Stimulated activated CD8-positive, alpha-beta memory T cell treated with anti-CD3 and anti-CD28 coated beads, Interleukin-12 subunit alpha, Interleukin-12 subunit beta, amount 100 ng/mL, for 24 hours (primary cell): ENCODE results near the gene CABP2.
"Not testable (repeated sequence)": the region's sequence is repeated elsewhere in the genome, so short reads cannot be mapped to it uniquely, and the experiment has no call there.

Source experiments
- DNase-seq: peaks from one replicate; pipeline ENCODE4 v3.0.0-alpha.2; 2020; ENCODE audit errors: extremely low read depth

Gene CABP2

GRCh38 chr11:67522844-67523555 is at the start of gene CABP2:
Gene CABP2 (minus strand): TSS chr11:67523446. CDS start chr11:67523326, 120 bp downstream.
- DNase-seq, result no peak

- no peak for DNase-seq
These were observed 49.6 kb upstream of the CABP2 start for GRCh38 chr11:67572747-67573419.

GRCh38 chr11:67572305-67572704 is 49.1 kb upstream of the CABP2 start:
- no peak for DNase-seq

- DNase-seq, result no peak
These were observed 48.2 kb upstream of the CABP2 start for GRCh38 chr11:67571443-67571842.

- DNase-seq, result no peak
These were observed 41.0 kb upstream of the CABP2 start for GRCh38 chr11:67564230-67564629.

GRCh38 chr11:67563705-67564114 is 40.5 kb upstream of the CABP2 start:
- not testable (repeated sequence) for DNase-seq

GRCh38 chr11:67562963-67563704 is 39.9 kb upstream of the CABP2 start:
- no peak for DNase-seq

- DNase-seq, result no peak
These were observed 38.8 kb upstream of the CABP2 start for GRCh38 chr11:67561971-67562619.

GRCh38 chr11:67558084-67558772 is 35.0 kb upstream of the CABP2 start:
- no peak for DNase-seq

GRCh38 chr11:67556244-67556643 is 33.0 kb upstream of the CABP2 start:
- no peak for DNase-seq

- not testable (repeated sequence) for DNase-seq
These were observed 28.5 kb upstream of the CABP2 start for GRCh38 chr11:67551697-67552096.

GRCh38 chr11:67551127-67551526 is 27.9 kb upstream of the CABP2 start:
- DNase-seq, result no peak

GRCh38 chr11:67548555-67549110 is 25.4 kb upstream of the CABP2 start:
- no peak for DNase-seq

- not testable (repeated sequence) for DNase-seq
These were observed 24.9 kb upstream of the CABP2 start for GRCh38 chr11:67548112-67548511.

GRCh38 chr11:67545280-67545679 is 22.0 kb upstream of the CABP2 start:
- no peak for DNase-seq

GRCh38 chr11:67544616-67545242 is 21.5 kb upstream of the CABP2 start:
- DNase-seq, result no peak

GRCh38 chr11:67543585-67543984 is 20.3 kb upstream of the CABP2 start:
- DNase-seq, result no peak

- no peak for DNase-seq
These were observed 19.7 kb upstream of the CABP2 start for GRCh38 chr11:67542971-67543370.

- no peak for DNase-seq
These were observed 18.9 kb upstream of the CABP2 start for GRCh38 chr11:67542169-67542568.

- DNase-seq, result no peak
These were observed 18.0 kb upstream of the CABP2 start for GRCh38 chr11:67541198-67541597.

- no peak for DNase-seq
These were observed 16.3 kb upstream of the CABP2 start for GRCh38 chr11:67539550-67539949.
